H1 (cell line): ENCODE measurements around the gene ARRDC1. TPM values are rescaled to one million over a fixed set of nuclear protein-coding genes. Genes with fewer than 3 reads are reported as not detected.

Source experiments
- CTCF ChIA-PET: fragments of 300-600 bp; sonication (Branson Sonifier 250); formaldehyde crosslinking; loops from one replicate; lab custom pipeline; 2021; ENCODE audit not compliant: partially characterized antibody; lab: Charles Lee
- POLR2A ChIA-PET: fragments of 300-600 bp; sonication (Branson Sonifier 250); formaldehyde crosslinking; loops from one replicate; lab custom pipeline; 2021; ENCODE audit warnings: inconsistent platforms; ENCODE audit not compliant: partially characterized antibody; lab: Charles Lee
- DNase-seq, 2 experiments: peaks; one replicate each; pipeline versions ENCODE4 v3.0.0 to v3.0.0-alpha.2; 2010 to 2022; ENCODE audit warnings: low spot score in 2 of 2, low read depth in 1 of 2, mixed read lengths in 1 of 2
- FAIRE-seq: peaks from 2 replicates; lab custom pipeline; 2011; peaks lifted over from hg19 to GRCh38; lab: Jason Lieb, UNC
- H2AFZ ChIP-seq: 2 replicates; pipeline ENCODE4 v1.8.1; 2012; ENCODE audit warnings: low read length, inconsistent platforms
- H2AK5ac ChIP-seq: 2 replicates; pipeline ENCODE4 v1.6.1; 2013; ENCODE audit warnings: low read depth, low read length
- H2BK120ac ChIP-seq: replicated peaks from 2 replicates; pipeline ENCODE3; 2013; ENCODE audit warnings: low read depth, low read length, inconsistent platforms
- H2BK12ac ChIP-seq: 2 replicates; pipeline ENCODE4 v1.6.1; 2013; ENCODE audit warnings: low read depth, low read length
- H2BK15ac ChIP-seq: 2 replicates; pipeline ENCODE4 v1.6.1; 2013; ENCODE audit warnings: low read length
- H2BK20ac ChIP-seq: 2 replicates; pipeline ENCODE4 v1.6.1; 2013; ENCODE audit warnings: low read length
- H2BK5ac ChIP-seq: 2 replicates; pipeline ENCODE4 v1.6.1; 2013; ENCODE audit warnings: low read depth, low read length
- H3K14ac ChIP-seq: 2 replicates; pipeline ENCODE4 v1.6.1; 2013; ENCODE audit warnings: inconsistent platforms; ENCODE audit not compliant: insufficient read length
- H3K18ac ChIP-seq: 2 replicates; pipeline ENCODE4 v1.6.1; 2013; ENCODE audit warnings: low read length; ENCODE audit errors: extremely low read depth
- H3K23ac ChIP-seq: 2 replicates; pipeline ENCODE4 v1.6.1; 2013; ENCODE audit warnings: inconsistent platforms; ENCODE audit not compliant: insufficient read length
- H3K23me2 ChIP-seq: 2 replicates; pipeline ENCODE4 v1.6.1; 2013; ENCODE audit warnings: low read depth, low read length
- H3K27ac ChIP-seq: 2 replicates; pipeline ENCODE4 v1.6.1; 2011; ENCODE audit warnings: low read depth, low read length, inconsistent platforms
- H3K27me3 ChIP-seq, 4 experiments: replicated peaks in 1 of 4; 1 replicate in 1 of 4; 2 replicates in 3 of 4; pipeline versions ENCODE4 v1.6.1 to v1.8.1; 2011 to 2013; ENCODE audit warnings: low read length in 3 of 4, mild to moderate bottlenecking in 3 of 4, inconsistent platforms in 2 of 4, mixed read lengths in 2 of 4, moderate library complexity in 1 of 4; ENCODE audit not compliant: control insufficient read depth in 3 of 4, insufficient read depth in 3 of 4; ENCODE audit errors: extremely low read depth in 1 of 4
- H3K36me3 ChIP-seq, 4 experiments: 2 replicates each; pipeline versions ENCODE4 v1.6.1 to v1.8.1; 2011 to 2013; ENCODE audit warnings: mild to moderate bottlenecking in 4 of 4, low read length in 3 of 4, moderate library complexity in 2 of 4, control low read depth in 1 of 4, inconsistent platforms in 1 of 4; ENCODE audit not compliant: insufficient read depth in 4 of 4, control insufficient read depth in 2 of 4
- H3K4ac ChIP-seq: replicated peaks from 2 replicates; pipeline ENCODE3; 2013; ENCODE audit warnings: low read length, low read depth, mixed read lengths, inconsistent platforms; ENCODE audit not compliant: insufficient read length
- H3K4me1 ChIP-seq, 4 experiments: replicated peaks in 1 of 4; 1 replicate in 1 of 4; 2 replicates in 3 of 4; pipeline versions ENCODE4 v1.6.1 to v1.8.1; 2011 to 2013; ENCODE audit warnings: low read length in 3 of 4, inconsistent platforms in 2 of 4, mixed read lengths in 1 of 4; ENCODE audit not compliant: insufficient read depth in 4 of 4, control insufficient read depth in 3 of 4
- H3K4me2 ChIP-seq, 2 experiments: 2 replicates each; pipeline versions ENCODE4 v1.6.1 to v1.8.1; 2011 to 2013; ENCODE audit warnings: low read depth in 2 of 2, low read length in 2 of 2, control low read depth in 1 of 2, inconsistent platforms in 1 of 2, mild to moderate bottlenecking in 1 of 2; ENCODE audit not compliant: insufficient read depth in 1 of 2
- H3K4me3 ChIP-seq, 4 experiments: fragments of 200-600, 300-600 bp in 1 of 4; sonication (generic), shearing (Covaris generic), sonication (Bioruptor Twin) in 1 of 4; 2 replicates each; pipeline versions ENCODE4 v1.5.1 to v1.8.1; 2011 to 2016; ENCODE audit warnings: low read length in 4 of 4, low read depth in 3 of 4, control low read depth in 2 of 4, inconsistent platforms in 2 of 4, mild to moderate bottlenecking in 2 of 4, mixed read lengths in 1 of 4, moderate library complexity in 1 of 4; ENCODE audit not compliant: insufficient read depth in 2 of 4; ENCODE audit errors: extremely low read depth in 1 of 4
- H3K56ac ChIP-seq: replicated peaks from 2 replicates; pipeline ENCODE3; 2013; ENCODE audit warnings: low read depth, mild to moderate bottlenecking, mixed read lengths, low read length, inconsistent platforms; ENCODE audit not compliant: insufficient read length
- H3K79me1 ChIP-seq: 2 replicates; pipeline ENCODE4 v1.6.1; 2013; ENCODE audit warnings: low read depth, low read length, control low read depth
- H3K79me2 ChIP-seq, 2 experiments: 2 replicates each; pipeline versions ENCODE4 v1.6.1 to v1.8.1; 2012 to 2013; ENCODE audit warnings: low read length in 2 of 2, mild to moderate bottlenecking in 2 of 2, inconsistent platforms in 1 of 2; ENCODE audit not compliant: insufficient read depth in 2 of 2, control insufficient read depth in 1 of 2
- H3K9ac ChIP-seq, 4 experiments: replicated peaks in 1 of 4; 1 replicate in 1 of 4; 2 replicates in 3 of 4; pipeline versions ENCODE4 v1.6.1 to v1.8.1; 2011 to 2013; ENCODE audit warnings: low read depth in 3 of 4, low read length in 3 of 4, control low read depth in 2 of 4, mild to moderate bottlenecking in 2 of 4, moderate library complexity in 2 of 4, inconsistent platforms in 1 of 4; ENCODE audit errors: extremely low read depth in 1 of 4
- H3K9me3 ChIP-seq, 2 experiments: 2 replicates each; pipeline versions ENCODE4 v1.6.1 to v1.8.1; 2012 to 2013; ENCODE audit warnings: mild to moderate bottlenecking in 2 of 2, moderate library complexity in 2 of 2, control low read depth in 1 of 2, inconsistent platforms in 1 of 2, low read depth in 1 of 2, low read length in 1 of 2, mixed read lengths in 1 of 2; ENCODE audit not compliant: insufficient read depth in 2 of 2
- H4K20me1 ChIP-seq, 2 experiments: replicated peaks in 1 of 2; 2 replicates each; pipeline versions ENCODE3 to v1.8.1; 2011 to 2013; ENCODE audit warnings: inconsistent platforms in 2 of 2, low read length in 2 of 2, mild to moderate bottlenecking in 1 of 2; ENCODE audit not compliant: insufficient read depth in 2 of 2, control insufficient read depth in 1 of 2
- H4K5ac ChIP-seq: 2 replicates; pipeline ENCODE4 v1.6.1; 2013; ENCODE audit warnings: low read length, low read depth, mixed read lengths, inconsistent platforms; ENCODE audit not compliant: insufficient read length
- H4K8ac ChIP-seq: 2 replicates; pipeline ENCODE4 v1.8.0; 2013; ENCODE audit warnings: mild to moderate bottlenecking, moderate library complexity, low read length, inconsistent platforms; ENCODE audit not compliant: insufficient read depth; ENCODE audit errors: extremely low read depth
- H4K91ac ChIP-seq: replicated peaks from 2 replicates; pipeline ENCODE3; 2013; ENCODE audit warnings: low read length, mixed read lengths, inconsistent platforms; ENCODE audit not compliant: insufficient read length
- CHD2 ChIP-seq: IDR thresholded peaks from 2 replicates; pipeline ENCODE4 v1.6.1; 2012; ENCODE audit warnings: low read length, improper control_type of control experiment
- CREB1 ChIP-seq: IDR thresholded peaks from 2 replicates; pipeline ENCODE4 v1.6.1; 2012; ENCODE audit warnings: inconsistent platforms
- FOSL1 ChIP-seq: IDR thresholded peaks from 2 replicates; pipeline ENCODE4 v1.6.1; 2011; ENCODE audit warnings: mild to moderate bottlenecking, low read depth, low read length, moderate library complexity; ENCODE audit not compliant: insufficient read depth
- POU5F1 ChIP-seq: IDR thresholded peaks from 2 replicates; pipeline ENCODE4 v1.6.1; 2011; ENCODE audit warnings: low read depth, mild to moderate bottlenecking, low read length, moderate library complexity
- RAD21 ChIP-seq, 2 experiments: IDR thresholded peaks in 1 of 2; conservative IDR thresholded peaks in 1 of 2; 2 replicates each; pipeline ENCODE4 v1.6.1; 2011; ENCODE audit warnings: low read depth in 2 of 2, low read length in 2 of 2, improper control_type of control experiment in 1 of 2, inconsistent platforms in 1 of 2, mild to moderate bottlenecking in 1 of 2, moderate library complexity in 1 of 2
- SIN3A ChIP-seq, 2 experiments: IDR thresholded peaks in 1 of 2; conservative IDR thresholded peaks in 1 of 2; 2 replicates each; pipeline ENCODE4 v1.6.1; 2011 to 2012; ENCODE audit warnings: low read length in 2 of 2, improper control_type of control experiment in 1 of 2, low read depth in 1 of 2, mild to moderate bottlenecking in 1 of 2
- SIX5 ChIP-seq: IDR thresholded peaks from 2 replicates; pipeline ENCODE4 v1.6.1; 2011; ENCODE audit warnings: mild to moderate bottlenecking, low read depth, low read length
- SP2 ChIP-seq: IDR thresholded peaks from 2 replicates; pipeline ENCODE4 v1.6.1; 2012; ENCODE audit warnings: mild to moderate bottlenecking, low read length, inconsistent platforms
- TAF1 ChIP-seq: IDR thresholded peaks from 2 replicates; pipeline ENCODE4 v1.6.1; 2011; ENCODE audit warnings: mild to moderate bottlenecking, low read depth, low read length
- TEAD4 ChIP-seq: IDR thresholded peaks from 2 replicates; pipeline ENCODE4 v1.6.1; 2012; ENCODE audit warnings: low read depth, low read length, inconsistent platforms, mixed read lengths
- whole genome bisulfite sequencing, 2 experiments: shearing (Covaris generic) in 1 of 2; methylation state at CpG; one replicate each; pipeline versions ENCODE4 v1.1.6 to v1.1.7; 2013 to 2015; ENCODE audit warnings: low lambda C conversion rate in 2 of 2, mixed read lengths in 2 of 2, inconsistent platforms in 1 of 2, low coverage in 1 of 2, missing lambda C conversion rate in 1 of 2; ENCODE audit not compliant: insufficient replicate concordance in 2 of 2, insufficient coverage in 1 of 2, insufficient read length in 1 of 2; ENCODE audit errors: extremely low coverage in 1 of 2, missing lambda C conversion rate in 1 of 2; 5-methylcytosine and 5-hydroxymethylcytosine counted together
- polyA plus RNA-seq, 7 experiments: library from polyadenylated mRNA; depleted of rRNA in 3 of 7; stranded (reverse) in 5 of 7; unstranded in 2 of 7; fragments of >200 nt in 5 of 7; fragments of 200-250 nt in 2 of 7; gene quantifications; 1 replicate in 5 of 7; 2 replicates in 1 of 7; 4 replicates in 1 of 7; pipeline versions ENCODE4 v1.2.1 to v1.2.3, GENCODE V29; 2011 to 2013; ENCODE audit warnings: missing spikeins in 2 of 7, mixed read lengths in 2 of 7
- total RNA-seq: library from RNA; stranded (reverse); fragmentation: NEBNext Ultra II Directional; extraction: Animal tissue kit (Norgen Biotek cat#: 25700); gene quantifications from 2 replicates; pipeline ENCODE4 v1.2.1, GENCODE V29; 2021
- TF ChIP-seq, protein P1 (sequence below): IDR thresholded peaks from 2 replicates; pipeline ENCODE4 v1.6.1; 2011; ENCODE audit warnings: low read depth, mild to moderate bottlenecking, low read length; ENCODE audit not compliant: insufficient read depth
- TF ChIP-seq, protein P2 (sequence below): IDR thresholded peaks from 2 replicates; pipeline ENCODE4 v1.6.1; 2012; ENCODE audit warnings: low read length, inconsistent platforms

The ARRDC1 gene
- total and polyA plus RNA-seq, 2 of the 8 experiments (the other 6 are each of a cell fraction or from before 2014, with no cell fraction given), result 22.0 to 58.4 TPM

DNA sequence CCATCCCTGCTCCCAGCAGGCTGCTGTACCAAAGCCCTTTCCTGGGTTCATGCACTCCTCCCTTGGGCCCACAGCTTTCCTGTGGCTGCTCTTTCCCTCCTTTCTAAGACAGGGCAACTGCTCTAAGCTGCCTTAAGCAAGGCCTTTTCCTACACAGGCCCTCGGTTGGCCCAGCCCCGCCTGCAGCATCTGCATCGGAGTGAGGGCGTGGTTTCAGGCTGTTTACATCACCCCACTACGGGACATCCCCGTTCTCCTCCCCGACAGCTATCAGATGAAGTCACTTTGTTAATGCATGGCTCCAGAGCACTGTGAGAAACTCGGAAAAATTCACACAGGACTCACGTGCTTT lies 30.1 kb upstream of the ARRDC1 start:
- no peak overlapping the region; the same call in 1 of the 2 replicates for H3K27ac ChIP-seq
- ChIA-PET POLR2A (interaction anchor here (0.7 to 3.7 kb wide), 2 partner anchors 8 to 16 kb away, joined by 5 to 13 read pairs; no protein-coding TSS in a partner anchor), CTCF (interaction anchor here (1.1 to 3.2 kb wide), 3 partner anchors 9 to 29 kb away, joined by 3 to 21 read pairs (median 4); no protein-coding TSS in a partner anchor)
- peaks cover 3% of the 10 kb centered on the region; the same call in 1 of the 2 replicates for H3K23me2 ChIP-seq
- 84% methylated on average over 9 of the region's 9 CpGs; no CpG with 5 or more reads in 1 of the 2 experiments for WGBS, 2 experiments
- no peak overlapping the region for H2AK5ac ChIP-seq
- H3K18ac ChIP-seq, result no peak overlapping the region
- FAIRE-seq (no peak), DNase-seq (no peak)
- no peak overlapping the region for H3K23ac ChIP-seq
- no peak overlapping the region for H2BK15ac ChIP-seq
- H3K56ac ChIP-seq, result no peak overlapping the region
- H3K4me1 ChIP-seq, result peaks cover 0 to 15% (median 5%) of the 10 kb centered on the region in 4 experiments; a peak in 6 of 7 replicates
- no peaks in the 10 kb centered on the region for H3K27me3 ChIP-seq
- no peak overlapping the region for H2BK20ac ChIP-seq
- no peak overlapping the region for H3K4me3 ChIP-seq
- H3K79me1 ChIP-seq, result peaks cover 19% of the 10 kb centered on the region
- no peak overlapping the region for H3K14ac ChIP-seq
- H2BK5ac ChIP-seq, result no peak overlapping the region
- no peak overlapping the region for H2BK120ac ChIP-seq
- peaks cover 7 to 19% of the 10 kb centered on the region in 2 experiments for H4K20me1 ChIP-seq
- 0 out of 2 replicates have a peak overlapping the region, but pooled peaks have one; percentile 31 for H4K8ac ChIP-seq
- no peak overlapping the region for H3K4ac ChIP-seq
- peaks cover 23 to 48% (median 36%) of the 10 kb centered on the region in 4 experiments for H3K36me3 ChIP-seq
- H4K5ac ChIP-seq, result no peak overlapping the region
- no peak overlapping the region for H2BK12ac ChIP-seq
- no peak overlapping the region for H2AFZ ChIP-seq
- H4K91ac ChIP-seq, result no peak overlapping the region
- H3K4me2 ChIP-seq, result no peak overlapping the region
- no peaks in the 10 kb centered on the region for H3K9me3 ChIP-seq
- H3K79me2 ChIP-seq, result peaks cover 12 to 40% of the 10 kb centered on the region in 2 experiments
- H3K9ac ChIP-seq, result no peak overlapping the region
- no peak for TF ChIP-seq TEAD4
- TF ChIP-seq SIN3A (conservative IDR thresholded peaks at IDR 0.05 in 1 of 2, IDR thresholded peaks at IDR 0.05 in 1 of 2; ENCODE audit: low read depth in 1 of 2, low read length in 2 of 2), result no peak
- no peak for TF ChIP-seq SIX5
- no peak for TF ChIP-seq TAF1
- TF ChIP-seq, protein P1, sequence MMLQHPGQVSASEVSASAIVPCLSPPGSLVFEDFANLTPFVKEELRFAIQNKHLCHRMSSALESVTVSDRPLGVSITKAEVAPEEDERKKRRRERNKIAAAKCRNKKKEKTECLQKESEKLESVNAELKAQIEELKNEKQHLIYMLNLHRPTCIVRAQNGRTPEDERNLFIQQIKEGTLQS, result no peak
- no peak for TF ChIP-seq POU5F1
- no peak for TF ChIP-seq RAD21 (IDR thresholded peaks at IDR 0.05 in 1 of 2, conservative IDR thresholded peaks at IDR 0.05 in 1 of 2; ENCODE audit: low read depth in 2 of 2, low read length in 2 of 2)
- TF ChIP-seq FOSL1, result no peak
- no peak for TF ChIP-seq CREB1
- TF ChIP-seq CHD2, result no peak
- TF ChIP-seq, protein P2, sequence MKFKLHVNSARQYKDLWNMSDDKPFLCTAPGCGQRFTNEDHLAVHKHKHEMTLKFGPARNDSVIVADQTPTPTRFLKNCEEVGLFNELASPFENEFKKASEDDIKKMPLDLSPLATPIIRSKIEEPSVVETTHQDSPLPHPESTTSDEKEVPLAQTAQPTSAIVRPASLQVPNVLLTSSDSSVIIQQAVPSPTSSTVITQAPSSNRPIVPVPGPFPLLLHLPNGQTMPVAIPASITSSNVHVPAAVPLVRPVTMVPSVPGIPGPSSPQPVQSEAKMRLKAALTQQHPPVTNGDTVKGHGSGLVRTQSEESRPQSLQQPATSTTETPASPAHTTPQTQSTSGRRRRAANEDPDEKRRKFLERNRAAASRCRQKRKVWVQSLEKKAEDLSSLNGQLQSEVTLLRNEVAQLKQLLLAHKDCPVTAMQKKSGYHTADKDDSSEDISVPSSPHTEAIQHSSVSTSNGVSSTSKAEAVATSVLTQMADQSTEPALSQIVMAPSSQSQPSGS, result no peak
- TF ChIP-seq SP2, result no peak
